ENCODE data around the gene AK5.

DNA sequence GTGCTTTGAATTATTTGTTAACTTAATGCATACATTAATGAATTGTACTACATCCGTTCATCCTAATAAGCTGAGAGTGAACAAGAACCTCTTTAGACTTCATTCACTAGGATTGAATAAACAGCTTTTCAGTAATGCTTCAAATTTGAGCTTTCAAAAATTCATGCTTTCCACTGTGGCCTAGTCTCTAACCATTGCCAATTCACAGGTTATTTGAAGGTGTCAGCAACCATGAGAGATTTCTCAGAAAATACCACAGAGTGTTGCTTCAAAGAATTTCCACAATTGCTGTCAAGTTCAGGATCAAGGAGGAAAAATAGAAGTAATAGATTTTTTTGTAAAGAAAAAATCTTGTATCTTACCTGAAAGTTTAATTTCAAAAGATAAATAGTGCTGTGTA lies 72.7 kb downstream of the AK5 start:
- TF ChIP-seq, protein P1, sequence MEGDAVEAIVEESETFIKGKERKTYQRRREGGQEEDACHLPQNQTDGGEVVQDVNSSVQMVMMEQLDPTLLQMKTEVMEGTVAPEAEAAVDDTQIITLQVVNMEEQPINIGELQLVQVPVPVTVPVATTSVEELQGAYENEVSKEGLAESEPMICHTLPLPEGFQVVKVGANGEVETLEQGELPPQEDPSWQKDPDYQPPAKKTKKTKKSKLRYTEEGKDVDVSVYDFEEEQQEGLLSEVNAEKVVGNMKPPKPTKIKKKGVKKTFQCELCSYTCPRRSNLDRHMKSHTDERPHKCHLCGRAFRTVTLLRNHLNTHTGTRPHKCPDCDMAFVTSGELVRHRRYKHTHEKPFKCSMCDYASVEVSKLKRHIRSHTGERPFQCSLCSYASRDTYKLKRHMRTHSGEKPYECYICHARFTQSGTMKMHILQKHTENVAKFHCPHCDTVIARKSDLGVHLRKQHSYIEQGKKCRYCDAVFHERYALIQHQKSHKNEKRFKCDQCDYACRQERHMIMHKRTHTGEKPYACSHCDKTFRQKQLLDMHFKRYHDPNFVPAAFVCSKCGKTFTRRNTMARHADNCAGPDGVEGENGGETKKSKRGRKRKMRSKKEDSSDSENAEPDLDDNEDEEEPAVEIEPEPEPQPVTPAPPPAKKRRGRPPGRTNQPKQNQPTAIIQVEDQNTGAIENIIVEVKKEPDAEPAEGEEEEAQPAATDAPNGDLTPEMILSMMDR (IDR thresholded peaks at IDR 0.05; ENCODE audit: low read depth, low read length, poor library complexity, severe bottlenecking): no peak
- TF ChIP-seq EZH2phosphoT487 (IDR thresholded peaks at IDR 0.05; ENCODE audit: borderline replicate concordance, low read length): no peak
